DOHH2 (cell line): ENCODE results near the gene ADCY4.
A peak's percentile ranks its signal among the peaks of the same experiment; 100 is the strongest.

Source experiments
- H3F3A ChIP-seq: fragments of 200-600 bp; sonication (generic), shearing (Covaris generic); 2 replicates; pipeline ENCODE4 v1.6.0; 2016; ENCODE audit warnings: antibody characterized with exemption, mild to moderate bottlenecking; ENCODE audit not compliant: control insufficient read depth, insufficient read depth
- H3K27ac ChIP-seq: fragments of 200-600 bp; sonication (generic); 2 replicates; pipeline ENCODE4 v1.5.1; 2014; ENCODE audit warnings: low read depth, mild to moderate bottlenecking, low read length, moderate library complexity
- H3K27me3 ChIP-seq: fragments of 200-600 bp; sonication (generic); 2 replicates; pipeline ENCODE4 v1.6.1; 2014; ENCODE audit warnings: mild to moderate bottlenecking, low read length, mixed read lengths; ENCODE audit not compliant: control insufficient read depth
- H3K36me3 ChIP-seq: fragments of 200-600 bp; sonication (generic); 2 replicates; pipeline ENCODE4 v1.6.1; 2014; ENCODE audit warnings: mild to moderate bottlenecking, low read length, moderate library complexity, mixed read lengths; ENCODE audit not compliant: control insufficient read depth
- H3K4me1 ChIP-seq: fragments of 200-600 bp; sonication (generic); 2 replicates; pipeline ENCODE4 v1.6.1; 2014; ENCODE audit warnings: mild to moderate bottlenecking, low read length, mixed read lengths; ENCODE audit not compliant: control insufficient read depth
- H3K4me2 ChIP-seq: fragments of 200-600 bp; sonication (generic); 2 replicates; pipeline ENCODE4 v1.6.0; 2014; ENCODE audit warnings: mild to moderate bottlenecking, low read length, moderate library complexity
- H3K4me3 ChIP-seq: fragments of 200-600 bp; sonication (generic); 2 replicates; pipeline ENCODE4 v1.5.1; 2014; ENCODE audit warnings: mild to moderate bottlenecking, low read length, mixed read lengths
- H3K79me2 ChIP-seq: fragments of 200-600 bp; sonication (generic); 2 replicates; pipeline ENCODE4 v1.6.1; 2014; ENCODE audit warnings: mild to moderate bottlenecking, low read length, mixed read lengths; ENCODE audit not compliant: control insufficient read depth
- H3K9me2 ChIP-seq: fragments of 200-600 bp; sonication (generic); replicated peaks from 2 replicates; pipeline ENCODE4 v1.6.1; 2014; ENCODE audit warnings: mild to moderate bottlenecking, low read length, mixed read lengths; ENCODE audit not compliant: control insufficient read depth
- H3K9me3 ChIP-seq: fragments of 200-600 bp; sonication (generic); 2 replicates; pipeline ENCODE4 v1.6.1; 2014; ENCODE audit warnings: antibody characterized with exemption, low read length, mixed read lengths; ENCODE audit not compliant: control insufficient read depth, insufficient read depth
- H4K20me1 ChIP-seq: fragments of 200-600 bp; sonication (generic); 2 replicates; pipeline ENCODE4 v1.6.0; 2014; ENCODE audit warnings: low read depth, mild to moderate bottlenecking, antibody characterized with exemption, low read length, moderate library complexity; ENCODE audit not compliant: control insufficient read depth, insufficient read depth
- CTCF ChIP-seq: fragments of 200-600 bp; sonication (generic); IDR thresholded peaks from one replicate; pipeline ENCODE4 v1.5.1; 2014; ENCODE audit warnings: antibody characterized with exemption, mild to moderate bottlenecking, low read depth, low read length; ENCODE audit not compliant: poor library complexity, severe bottlenecking
- EZH2phosphoT487 ChIP-seq: fragments of 200-600 bp; sonication (generic); IDR thresholded peaks from 2 replicates; pipeline ENCODE4 v1.6.1; 2017; ENCODE audit warnings: borderline replicate concordance, mild to moderate bottlenecking, antibody characterized with exemption, low read length, moderate library complexity, mixed read lengths

Gene ADCY4

DNA sequence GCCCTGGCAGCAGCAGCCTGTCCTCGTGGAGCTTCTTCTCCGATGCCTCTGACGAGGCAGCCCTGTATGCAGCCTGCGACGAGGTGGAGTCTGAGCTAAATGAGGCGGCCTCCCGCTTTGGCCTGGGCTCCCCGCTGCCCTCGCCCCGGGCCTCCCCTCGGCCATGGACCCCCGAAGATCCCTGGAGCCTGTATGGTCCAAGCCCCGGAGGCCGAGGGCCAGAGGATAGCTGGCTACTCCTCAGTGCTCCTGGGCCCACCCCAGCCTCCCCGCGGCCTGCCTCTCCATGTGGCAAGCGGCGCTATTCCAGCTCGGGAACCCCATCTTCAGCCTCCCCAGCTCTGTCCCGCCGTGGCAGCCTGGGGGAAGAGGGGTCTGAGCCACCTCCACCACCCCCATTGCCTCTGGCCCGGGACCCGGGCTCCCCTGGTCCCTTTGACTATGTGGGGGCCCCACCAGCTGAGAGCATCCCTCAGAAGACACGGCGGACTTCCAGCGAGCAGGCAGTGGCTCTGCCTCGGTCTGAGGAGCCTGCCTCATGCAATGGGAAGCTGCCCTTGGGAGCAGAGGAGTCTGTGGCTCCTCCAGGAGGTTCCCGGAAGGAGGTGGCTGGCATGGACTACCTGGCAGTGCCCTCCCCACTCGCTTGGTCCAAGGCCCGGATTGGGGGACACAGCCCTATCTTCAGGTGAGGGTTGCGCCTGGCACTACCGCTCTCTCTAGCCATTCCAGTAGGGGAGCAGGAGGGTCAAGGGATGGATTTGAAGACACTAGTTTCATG is 35.2 kb upstream of the ADCY4 start:
- no peak overlapping the region for H3K27ac ChIP-seq
- no peak overlapping the region for H3K4me3 ChIP-seq

GRCh38 chr14:24369463-24369862 is 34.6 kb upstream of the ADCY4 start:
- Histone ChIP-seq H3K4me1 (peaks cover 44% of the 10 kb centered on the region), H3K27ac (no peak overlapping the region), H3K4me3 (peak overlapping the region; percentile 88)

More for the DNA sequence above, 35.2 kb upstream of the ADCY4 start:
- H3K4me1 ChIP-seq: peaks cover 40% of the 10 kb centered on the region
- peaks cover 14% of the 10 kb centered on the region for H3K79me2 ChIP-seq
- H3K27me3 ChIP-seq: no peaks in the 10 kb centered on the region
- no peaks in the 10 kb centered on the region for H3K9me2 ChIP-seq
- no peaks in the 10 kb centered on the region for H3K9me3 ChIP-seq
- H3K36me3 ChIP-seq: peaks cover 49% of the 10 kb centered on the region
- no peak for TF ChIP-seq EZH2phosphoT487
- no peak for TF ChIP-seq CTCF
- H3F3A ChIP-seq: 0 out of 2 replicates have a peak, but pooled peaks cover 6% of the 10 kb centered on the region
- no peaks in the 10 kb centered on the region for H4K20me1 ChIP-seq
- H3K4me2 ChIP-seq: no peak overlapping the region

GRCh38 chr14:24368562-24369252 is 33.8 kb upstream of the ADCY4 start:
- Histone ChIP-seq H3K27me3 (no peaks in the 10 kb centered on the region), H3K79me2 (peaks cover 14% of the 10 kb centered on the region), H3F3A (0 out of 2 replicates have a peak, but pooled peaks cover 6% of the 10 kb centered on the region), H3K4me1 (peaks cover 44% of the 10 kb centered on the region), H3K9me3 (no peaks in the 10 kb centered on the region), H4K20me1 (no peaks in the 10 kb centered on the region), H3K9me2 (no peaks in the 10 kb centered on the region), H3K27ac (peak overlapping the region; percentile 90), H3K4me2 (peak overlapping the region; percentile 87), H3K4me3 (peak overlapping the region; percentile 88), H3K36me3 (peaks cover 38% of the 10 kb centered on the region)
- TF ChIP-seq CTCF (peak; percentile 28), EZH2phosphoT487 (no peak)

More at GRCh38 chr14:24369463-24369862, 34.6 kb upstream of the ADCY4 start:
- no peaks in the 10 kb centered on the region for H3K9me3 ChIP-seq
- H3K36me3 ChIP-seq: peaks cover 45% of the 10 kb centered on the region
- H3K27me3 ChIP-seq: no peaks in the 10 kb centered on the region
- H3F3A ChIP-seq: 0 out of 2 replicates have a peak, but pooled peaks cover 6% of the 10 kb centered on the region
- no peaks in the 10 kb centered on the region for H4K20me1 ChIP-seq
- peaks cover 14% of the 10 kb centered on the region for H3K79me2 ChIP-seq
- no peaks in the 10 kb centered on the region for H3K9me2 ChIP-seq
- H3K4me2 ChIP-seq: peak overlapping the region; percentile 87
- TF ChIP-seq CTCF (no peak), EZH2phosphoT487 (no peak)
